Mesothelial cell of epicardium (in vitro differentiated cells): ENCODE results near the gene ZSCAN5C. TPM values are rescaled to one million over a fixed set of nuclear protein-coding genes. Genes with fewer than 3 reads are reported as not detected.
"Not testable (repeated sequence)": the region's sequence is repeated elsewhere in the genome, so short reads cannot be mapped to it uniquely, and the experiment has no call there.

ENCODE experiments used
- DNase-seq, 2 experiments: peaks; one replicate each; pipeline ENCODE4 v3.0.0; 2021; ENCODE audit warnings: low spot score in 2 of 2; ENCODE audit not compliant: unreplicated experiment in 2 of 2
- H3K27ac Mint-ChIP-seq: 2 replicates; pipeline ENCODE4 v1.8.0; 2021; ENCODE audit warnings: mixed read lengths
- H3K27me3 Mint-ChIP-seq: 2 replicates; pipeline ENCODE4 v1.8.0; 2021; ENCODE audit warnings: low read depth, mixed read lengths
- H3K36me3 Mint-ChIP-seq: 2 replicates; pipeline ENCODE4 v1.8.0; 2021; ENCODE audit warnings: mixed read lengths
- H3K4me1 Mint-ChIP-seq: 2 replicates; pipeline ENCODE4 v1.8.0; 2021; ENCODE audit warnings: mixed read lengths
- H3K4me3 Mint-ChIP-seq: 2 replicates; pipeline ENCODE4 v1.8.0; 2021; ENCODE audit warnings: mild to moderate bottlenecking, moderate library complexity, mixed read lengths
- H3K9me3 Mint-ChIP-seq: 2 replicates; pipeline ENCODE4 v1.8.0; 2021; ENCODE audit warnings: mixed read lengths
- CTCF ChIP-seq: fragments of 200-600 bp; sonication (generic); IDR thresholded peaks from one replicate; pipeline ENCODE4 v1.5.0; 2021; ENCODE audit warnings: antibody characterized with exemption; ENCODE audit not compliant: unreplicated experiment
- total RNA-seq: library from RNA; stranded (reverse); gene quantifications from 3 replicates; pipeline ENCODE4 v1.2.1, GENCODE V29; 2021

Gene ZSCAN5C
- total RNA-seq, 1 donor from 2014 or later, result not detected

- Mint-ChIP-seq H3K4me1 (no peaks in the 10 kb centered on the region), H3K27ac (no peak overlapping the region), H3K4me3 (no peak overlapping the region), H3K36me3 (peaks cover 12% of the 10 kb centered on the region), H3K9me3 (peaks cover 7% of the 10 kb centered on the region), H3K27me3 (no peaks in the 10 kb centered on the region)
- DNase-seq, result no peak
- no peak for TF ChIP-seq CTCF
Observed at GRCh38 chr19:56163097-56163496, 39.0 kb upstream of the ZSCAN5C start.

GRCh38 chr19:56167064-56167578 is 35.0 kb upstream of the ZSCAN5C start:
- no peaks in the 10 kb centered on the region for H3K9me3 Mint-ChIP-seq

GRCh38 chr19:56170261-56170660 is 31.8 kb upstream of the ZSCAN5C start:
- H3K27ac Mint-ChIP-seq, result no peak overlapping the region
- no peaks in the 10 kb centered on the region for H3K9me3 Mint-ChIP-seq

More at GRCh38 chr19:56167064-56167578, 35.0 kb upstream of the ZSCAN5C start:
- H3K27me3 Mint-ChIP-seq, result peaks cover 5% of the 10 kb centered on the region
- no peak overlapping the region for H3K27ac Mint-ChIP-seq
- H3K36me3 Mint-ChIP-seq, result no peaks in the 10 kb centered on the region
- TF ChIP-seq CTCF, result no peak
- no peak for DNase-seq
- no peak overlapping the region for H3K4me3 Mint-ChIP-seq
- no peaks in the 10 kb centered on the region for H3K4me1 Mint-ChIP-seq

GRCh38 chr19:56174086-56174485 is 28.0 kb upstream of the ZSCAN5C start:
- no peak for TF ChIP-seq CTCF
- Mint-ChIP-seq H3K27ac (no peak overlapping the region), H3K36me3 (no peaks in the 10 kb centered on the region), H3K9me3 (no peaks in the 10 kb centered on the region), H3K4me3 (no peak overlapping the region), H3K4me1 (no peaks in the 10 kb centered on the region), H3K27me3 (peaks cover 23% of the 10 kb centered on the region)
- DNase-seq, result no peak

More at GRCh38 chr19:56170261-56170660, 31.8 kb upstream of the ZSCAN5C start:
- no peaks in the 10 kb centered on the region for H3K4me1 Mint-ChIP-seq
- peaks cover 17% of the 10 kb centered on the region for H3K27me3 Mint-ChIP-seq
- no peak for DNase-seq
- no peak for TF ChIP-seq CTCF
- H3K4me3 Mint-ChIP-seq, result no peak overlapping the region
- H3K36me3 Mint-ChIP-seq, result no peaks in the 10 kb centered on the region

- Mint-ChIP-seq H3K36me3 (no peaks in the 10 kb centered on the region), H3K9me3 (no peaks in the 10 kb centered on the region), H3K4me1 (no peaks in the 10 kb centered on the region), H3K27ac (no peak overlapping the region), H3K4me3 (no peak overlapping the region), H3K27me3 (peaks cover 23% of the 10 kb centered on the region)
- DNase-seq, result no peak
- TF ChIP-seq CTCF, result no peak
Observed at GRCh38 chr19:56174550-56174949, 27.5 kb upstream of the ZSCAN5C start.

- H3K9me3 Mint-ChIP-seq, H3K4me3 Mint-ChIP-seq, H3K4me1 Mint-ChIP-seq, H3K27ac Mint-ChIP-seq, H3K36me3 Mint-ChIP-seq, DNase-seq: not testable (repeated sequence)
- H3K27me3 Mint-ChIP-seq, result peaks cover 23% of the 10 kb centered on the region
Observed at GRCh38 chr19:56175861-56176307, 26.2 kb upstream of the ZSCAN5C start, which contains the start of gene GALP. TSS of gene GALP (plus strand) at chr19:56176008. CDS start at chr19:56177109, 1,101 bp downstream.

GRCh38 chr19:56176310-56176709 is 25.8 kb upstream of the ZSCAN5C start:
- peaks cover 23% of the 10 kb centered on the region for H3K27me3 Mint-ChIP-seq
- H3K36me3 Mint-ChIP-seq, H3K27ac Mint-ChIP-seq, H3K4me3 Mint-ChIP-seq, H3K9me3 Mint-ChIP-seq, DNase-seq, H3K4me1 Mint-ChIP-seq: not testable (repeated sequence)
